GM19035 (cell line): ENCODE results near the gene ARMC6.
"Not testable (repeated sequence)": the region's sequence is repeated elsewhere in the genome, so short reads cannot be mapped to it uniquely, and the experiment has no call there.

Experiments used
- ATAC-seq: cut with Tn5 transposase; IDR thresholded peaks from one replicate; pipeline ENCODE4 v1.9.1; 2021; ENCODE audit not compliant: unreplicated experiment

The ARMC6 gene

DNA sequence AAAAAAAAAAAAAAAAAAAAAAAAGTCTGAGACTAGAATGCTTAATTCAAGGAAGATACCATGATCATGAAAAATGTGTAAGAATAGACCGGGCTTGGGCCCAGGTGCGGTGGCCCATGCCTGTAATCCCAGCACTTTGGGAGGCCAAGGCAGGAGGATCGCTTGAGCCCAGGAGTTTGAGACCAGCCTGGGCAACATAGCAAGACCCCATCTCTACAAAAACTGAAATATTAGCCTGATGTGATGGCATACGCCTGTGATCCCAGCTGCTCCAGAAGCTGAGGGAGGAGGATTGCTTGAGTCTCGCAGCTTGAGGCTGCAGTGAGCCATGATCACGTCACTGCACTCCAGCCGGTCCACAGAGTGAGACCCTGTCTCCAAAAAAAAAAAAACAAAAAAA, 73.5 kb downstream of the ARMC6 start:
- ATAC-seq, result not testable (repeated sequence)

DNA sequence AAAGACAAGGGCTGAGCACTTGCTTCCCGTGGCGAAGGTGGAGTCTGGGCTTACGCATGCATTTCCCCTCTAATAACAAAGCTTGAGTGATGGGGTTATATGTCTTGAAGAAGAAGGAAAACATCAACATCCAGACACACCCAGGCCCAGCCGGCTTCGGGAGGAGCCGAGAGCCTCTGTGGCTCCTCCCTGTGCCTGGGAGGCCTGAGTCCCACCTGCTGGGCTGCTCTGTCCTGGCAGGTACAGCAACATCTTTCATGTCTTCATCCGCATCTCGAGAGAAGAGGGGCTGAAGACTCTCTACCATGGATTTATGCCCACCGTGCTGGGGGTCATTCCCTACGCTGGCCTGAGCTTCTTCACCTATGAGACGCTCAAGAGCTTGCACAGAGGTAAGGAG, 74.3 kb downstream of the ARMC6 start:
- no peak for ATAC-seq
